Stromal cell of bone marrow (primary cell): ENCODE data around the gene DRD2.

ENCODE experiments used
- DNase-seq: peaks from one replicate; pipeline ENCODE4 v3.0.0-alpha.2; 2012; ENCODE audit warnings: low read depth

Gene DRD2

DNA sequence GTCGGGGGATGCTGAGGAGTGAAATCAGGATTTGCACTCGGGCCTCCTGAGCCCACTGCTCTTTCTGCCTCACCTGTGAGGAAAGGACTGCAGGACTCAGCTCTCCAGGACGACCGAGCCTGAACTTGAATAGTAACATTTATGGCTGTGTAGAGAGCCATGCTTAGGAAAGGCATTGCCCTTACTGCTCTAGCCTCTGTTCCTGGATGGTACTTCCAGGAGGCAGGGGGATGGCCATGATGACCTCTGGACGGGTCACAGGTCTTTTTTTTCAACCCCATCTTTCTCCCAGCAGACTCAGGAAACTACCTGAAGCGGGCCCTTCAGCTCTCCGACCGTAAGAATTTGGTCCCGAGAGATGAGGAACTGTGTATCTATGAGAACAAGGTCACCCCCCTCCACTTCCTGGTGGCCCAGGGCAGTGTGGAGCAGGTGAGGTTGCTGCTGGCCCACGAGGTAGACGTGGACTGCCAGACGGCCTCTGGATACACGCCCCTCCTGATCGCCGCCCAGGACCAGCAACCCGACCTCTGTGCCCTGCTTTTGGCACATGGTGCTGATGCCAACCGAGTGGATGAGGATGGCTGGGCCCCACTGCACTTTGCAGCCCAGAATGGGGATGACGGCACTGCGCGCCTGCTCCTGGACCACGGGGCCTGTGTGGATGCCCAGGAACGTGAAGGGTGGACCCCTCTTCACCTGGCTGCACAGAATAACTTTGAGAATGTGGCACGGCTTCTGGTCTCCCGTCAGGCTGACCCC, 76.3 kb downstream of the DRD2 start:
- no peak for DNase-seq

GRCh38 chr11:113397821-113398220, 77.4 kb downstream of the DRD2 start:
- no peak for DNase-seq

DNA sequence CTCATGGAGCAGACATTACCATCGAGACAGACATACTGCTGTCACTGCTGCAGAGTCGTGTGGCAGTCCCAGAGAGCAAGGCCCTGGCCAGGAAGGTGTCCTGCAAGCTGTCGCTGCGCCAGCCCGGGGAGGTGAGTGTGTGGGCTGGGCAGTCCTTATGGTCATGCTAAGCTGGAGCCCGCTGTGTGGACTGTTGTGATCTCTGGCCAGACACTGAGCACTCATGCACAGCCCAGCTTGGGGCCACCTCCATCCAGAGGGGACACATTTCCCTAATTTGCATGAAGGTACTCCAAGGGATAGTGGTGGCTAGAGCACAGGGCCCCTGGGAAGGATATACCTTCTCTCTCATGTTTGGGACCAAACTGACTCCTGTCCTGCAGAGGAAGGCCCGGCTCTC, 78.0 kb downstream of the DRD2 start:
- no peak for DNase-seq

- no peak for DNase-seq
These were observed 78.5 kb downstream of the DRD2 start for GRCh38 chr11:113396690-113397089.

GRCh38 chr11:113395782-113396336, 79.3 kb downstream of the DRD2 start:
- DNase-seq: no peak

- DNase-seq: no peak
These were observed 80.3 kb downstream of the DRD2 start for GRCh38 chr11:113394919-113395318.

DNA sequence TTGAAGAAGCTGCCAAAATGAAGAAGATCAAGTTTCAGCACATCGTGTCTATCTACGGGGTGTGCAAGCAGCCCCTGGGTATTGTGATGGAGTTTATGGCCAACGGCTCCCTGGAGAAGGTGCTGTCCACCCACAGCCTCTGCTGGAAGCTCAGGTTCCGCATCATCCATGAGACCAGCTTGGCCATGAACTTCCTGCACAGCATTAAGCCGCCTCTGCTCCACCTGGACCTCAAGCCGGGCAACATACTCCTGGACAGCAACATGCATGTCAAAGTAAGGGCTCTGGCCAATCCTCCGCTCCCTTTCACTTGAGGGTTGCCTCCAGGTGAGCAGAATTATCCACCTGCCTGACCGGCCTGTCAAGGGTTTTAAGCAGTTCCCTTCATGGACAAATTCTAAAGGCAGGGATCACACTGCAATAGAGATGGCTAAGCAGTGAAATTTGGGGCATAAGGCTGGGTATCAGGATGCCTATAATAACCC, 81.7 kb downstream of the DRD2 start:
- DNase-seq: no peak

- no peak for DNase-seq
These were observed 82.8 kb downstream of the DRD2 start for GRCh38 chr11:113392236-113392921.

DNA sequence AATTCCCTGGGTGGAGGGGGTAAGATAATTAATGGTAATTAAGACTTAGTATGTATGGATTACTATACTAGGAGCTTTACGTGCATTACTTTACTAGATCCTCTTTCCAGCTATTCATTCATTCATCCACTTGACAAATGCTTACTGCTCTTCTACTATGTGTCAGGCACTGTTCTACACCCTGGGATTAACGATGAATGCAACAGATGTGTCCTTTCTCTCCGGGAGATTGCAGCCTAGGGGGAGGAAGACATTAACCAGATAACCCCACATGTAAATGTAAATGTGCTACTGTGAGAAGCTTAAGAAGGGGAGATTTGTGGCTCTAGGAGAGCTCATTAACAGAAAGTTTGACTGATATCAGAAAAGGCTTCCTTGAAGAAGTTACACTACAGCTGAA, 85.9 kb downstream of the DRD2 start:
- no peak for DNase-seq

DNA sequence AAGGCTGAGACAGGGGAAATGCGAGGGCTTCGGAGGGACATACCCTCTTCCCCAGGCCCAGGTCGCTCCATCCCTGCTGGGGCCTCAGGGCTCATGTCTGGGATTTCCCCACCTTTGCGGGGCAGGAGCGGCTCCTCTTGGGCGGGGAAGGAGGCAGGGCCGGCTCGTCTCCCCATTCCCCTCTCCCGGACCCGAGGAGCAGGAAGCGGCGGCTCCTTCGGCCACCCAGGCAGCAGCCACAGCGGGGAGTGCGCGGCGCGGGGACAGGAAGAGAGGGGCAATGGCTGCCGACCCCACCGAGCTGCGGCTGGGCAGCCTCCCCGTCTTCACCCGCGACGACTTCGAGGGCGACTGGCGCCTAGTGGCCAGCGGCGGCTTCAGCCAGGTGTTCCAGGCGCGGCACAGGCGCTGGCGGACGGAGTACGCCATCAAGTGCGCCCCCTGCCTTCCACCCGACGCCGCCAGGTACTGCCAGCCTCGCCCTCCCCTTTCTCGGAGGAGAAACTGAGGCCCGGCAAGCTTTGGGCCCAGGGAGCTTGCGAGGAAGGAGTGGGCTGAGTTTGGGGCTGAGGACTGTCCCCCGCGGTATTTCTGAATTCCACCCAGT, 87.5 kb downstream of the DRD2 start, which contains the start of gene ANKK1:
TSS of gene ANKK1 (plus strand) at position 175 of the 607 bp plus-strand sequence. CDS start at position 281, 106 bp downstream.
- DNase-seq: no peak

DNA sequence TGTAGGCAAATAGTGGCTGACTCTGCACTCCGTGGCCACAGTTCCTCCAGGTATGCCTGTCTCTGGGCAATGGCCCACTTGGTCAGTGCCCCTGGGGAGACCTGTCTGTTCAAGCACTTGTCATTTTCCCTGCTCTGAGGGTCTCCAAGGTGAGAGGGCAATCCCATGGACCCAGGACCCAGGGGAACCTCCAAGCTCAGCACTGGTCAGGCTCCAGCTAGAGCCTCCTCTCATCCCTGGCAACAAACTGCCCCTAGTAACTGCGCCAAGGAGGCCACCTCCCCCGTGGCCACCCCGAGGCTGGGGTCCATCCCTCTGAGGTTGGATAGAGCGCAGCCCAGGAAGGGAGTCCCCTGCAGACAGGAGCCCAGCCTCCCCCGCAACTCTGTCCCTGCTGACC, 88.3 kb downstream of the DRD2 start:
- DNase-seq: no peak

DNA sequence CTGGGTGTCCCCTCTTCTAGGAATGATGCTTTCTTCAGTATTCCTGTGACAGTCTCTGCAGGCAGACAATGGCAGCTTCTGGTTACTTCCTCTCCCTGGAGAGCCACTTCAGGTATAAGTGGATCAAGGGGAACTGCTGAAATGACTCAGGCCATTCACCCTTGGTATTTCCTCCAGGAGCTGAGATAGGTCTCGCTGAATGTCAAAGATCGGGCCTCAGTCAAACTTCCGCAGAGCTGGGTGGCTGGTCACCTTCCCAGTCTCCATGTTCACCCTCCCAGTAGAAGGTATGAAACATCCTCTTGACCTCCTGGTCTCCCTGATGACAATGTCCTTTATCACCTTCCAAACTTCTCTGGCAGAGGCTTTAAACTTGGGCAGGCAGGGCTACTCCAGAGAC, 89.4 kb downstream of the DRD2 start:
- DNase-seq: no peak

- peak; percentile 39 for DNase-seq
These were observed 90.6 kb downstream of the DRD2 start for GRCh38 chr11:113384551-113384950.

DNA sequence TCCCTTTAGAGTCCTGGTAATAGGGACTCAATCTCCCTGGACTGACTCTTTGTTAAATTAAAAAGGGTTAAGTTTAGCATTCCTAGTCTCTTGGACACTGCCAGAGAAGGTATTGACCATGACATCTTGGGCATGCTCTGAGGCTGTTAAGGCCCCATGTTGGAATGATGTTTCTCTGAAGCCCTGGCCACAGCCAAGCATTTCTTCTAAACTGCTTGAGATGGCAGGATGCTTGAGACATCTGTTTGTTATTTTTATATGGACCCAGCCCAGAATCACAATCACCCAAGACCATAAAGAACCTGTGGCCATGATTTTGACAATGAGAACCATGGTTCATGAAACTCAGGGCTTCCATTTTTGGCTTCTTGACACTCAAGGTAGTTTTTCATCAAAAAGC, 93.1 kb downstream of the DRD2 start:
- DNase-seq: no peak

GRCh38 chr11:113378692-113379091, 96.5 kb downstream of the DRD2 start:
- DNase-seq: no peak

DNA sequence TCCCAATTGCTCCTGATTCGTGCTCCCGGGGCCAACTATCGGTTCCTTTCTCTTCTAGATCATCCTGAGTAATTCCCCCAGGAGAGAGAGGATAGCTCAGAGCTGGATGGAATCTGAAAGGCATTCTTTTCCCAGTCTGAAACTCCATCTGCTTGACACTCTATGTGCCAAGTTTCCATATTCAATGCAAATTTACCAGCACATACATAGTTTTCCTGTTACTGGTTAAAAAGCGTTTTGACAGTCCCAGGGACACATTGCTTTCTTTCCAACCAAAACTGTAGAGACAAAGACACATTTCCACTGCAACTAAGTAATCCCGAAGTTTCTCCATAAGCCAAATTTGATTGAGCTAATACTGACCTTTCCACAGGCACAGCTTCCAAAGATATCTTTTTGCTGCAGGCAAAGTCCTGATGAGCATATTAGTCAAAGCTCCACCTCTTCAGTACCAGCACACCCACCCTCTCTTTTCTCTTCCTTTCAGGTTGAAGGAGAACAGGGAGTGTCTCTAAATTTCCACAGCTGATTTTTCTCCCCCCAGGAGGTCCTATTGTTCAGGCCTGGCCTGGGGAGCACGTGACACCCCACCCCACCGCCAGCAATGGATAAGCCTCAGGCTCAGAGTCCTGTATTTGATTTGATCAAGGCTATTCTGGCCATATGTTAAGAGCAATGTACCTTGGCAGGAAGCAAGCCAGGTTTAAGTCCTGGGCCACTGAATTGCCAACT, 97.4 kb downstream of the DRD2 start:
- no peak for DNase-seq

DNA sequence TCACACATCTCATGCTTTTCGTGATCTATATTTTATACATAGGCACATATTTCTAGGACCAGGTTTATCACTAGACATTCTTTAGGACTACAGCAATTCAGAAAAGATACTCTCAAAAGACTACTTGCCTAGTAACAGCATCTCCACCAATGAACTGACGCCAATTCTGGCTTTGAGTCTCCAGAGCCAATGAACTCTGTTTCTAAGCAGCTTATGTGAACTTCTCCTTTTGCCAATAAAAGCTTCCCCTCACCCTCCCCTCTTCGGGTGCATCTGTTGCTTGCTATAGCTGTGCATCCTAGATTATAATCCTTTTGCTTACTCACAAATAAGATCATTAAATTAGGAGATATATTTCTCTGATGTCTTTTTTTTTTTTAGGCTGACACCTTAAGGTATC, 99.0 kb downstream of the DRD2 start:
- no peak for DNase-seq

GRCh38 chr11:113375402-113375801, 99.8 kb downstream of the DRD2 start:
- DNase-seq: no peak

DNA sequence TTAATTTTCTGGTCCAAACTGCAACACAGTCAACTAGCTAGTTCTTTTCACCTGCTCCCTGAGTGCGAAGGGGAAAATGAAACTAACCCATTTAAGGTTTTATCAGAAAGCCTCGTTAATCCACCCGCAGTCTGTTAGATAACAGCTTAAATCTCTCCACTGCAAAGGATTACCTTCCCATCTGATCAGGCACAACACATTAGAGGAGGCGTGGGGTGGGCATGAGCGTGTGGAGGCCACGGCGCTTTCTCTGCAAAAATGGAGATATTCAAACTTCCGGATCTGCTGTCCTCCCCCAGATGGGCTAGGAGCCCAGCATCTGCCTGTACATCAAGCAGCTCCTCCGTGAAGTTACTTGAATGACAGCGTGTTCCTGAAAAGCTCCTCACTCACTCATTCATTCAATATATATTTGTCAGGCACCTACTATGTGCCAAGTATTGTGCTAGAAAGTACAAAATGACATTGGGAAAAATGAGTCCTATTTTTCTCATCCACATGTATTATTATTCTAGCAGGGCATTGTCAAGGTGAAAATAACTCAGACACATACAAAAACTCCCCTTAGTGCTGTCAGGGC, 101.1 kb downstream of the DRD2 start:
- no peak for DNase-seq

- peak; percentile 63 for DNase-seq
These were observed 101.9 kb downstream of the DRD2 start for GRCh38 chr11:113373306-113373705.

DNA sequence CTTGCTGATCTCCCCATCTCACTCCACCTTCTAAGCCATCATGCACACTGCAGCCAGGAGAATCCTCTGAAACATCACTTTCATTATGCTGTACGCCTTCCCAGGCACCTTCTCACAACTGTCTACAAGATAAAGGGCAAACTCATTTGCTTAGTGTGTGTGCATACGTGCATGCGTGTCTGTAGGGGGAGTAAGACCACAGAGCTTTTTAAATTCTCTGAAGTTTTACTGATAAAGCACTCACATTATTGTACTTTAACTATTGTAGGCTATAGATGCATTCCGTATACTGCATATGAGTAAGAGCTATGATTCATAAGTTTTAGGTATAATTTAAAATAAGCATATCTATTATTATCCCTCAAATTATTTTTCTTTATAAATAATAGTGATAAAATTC, 102.9 kb downstream of the DRD2 start:
- no peak for DNase-seq

DNA sequence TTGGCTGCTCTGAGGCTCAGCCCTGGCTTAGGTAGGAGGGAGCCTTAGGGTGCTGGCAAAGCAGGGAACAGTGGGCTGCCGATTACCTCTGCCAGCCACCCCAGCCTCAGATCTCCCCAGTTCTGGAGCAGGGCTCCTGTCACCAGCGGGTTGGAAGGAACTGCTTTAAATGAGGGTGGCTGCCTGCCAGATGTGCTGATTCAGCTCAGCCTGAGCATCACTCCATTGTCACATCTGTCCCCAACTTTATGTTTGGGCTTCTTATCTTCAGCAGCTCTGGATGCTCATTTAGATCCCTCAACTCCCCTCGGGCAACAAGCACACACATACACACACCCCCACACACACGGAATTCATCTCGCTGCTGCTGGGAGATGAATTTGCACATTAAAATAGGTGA, 104.6 kb downstream of the DRD2 start:
- no peak for DNase-seq
